K562 (cell line): ENCODE data around the gene NF2. TPM values are rescaled to one million over a fixed set of nuclear protein-coding genes. Genes with fewer than 3 reads are reported as not detected.
A peak's percentile ranks its signal among the peaks of the same experiment; 100 is the strongest.

Source experiments
- ARID1B ChIP-seq: fragments of 450-650 bp; IDR thresholded peaks from 2 replicates; pipeline ENCODE4 v1.6.1; 2016; ENCODE audit warnings: antibody characterized with exemption, mild to moderate bottlenecking, inconsistent platforms
- CAMTA2 ChIP-seq: fragments of 250-450 bp; sonication (Bioruptor Pico); conservative IDR thresholded peaks from 2 replicates; pipeline ENCODE4 v1.5.1; 2022
- CTBP1 ChIP-seq: fragments of 450-650 bp; IDR thresholded peaks from 2 replicates; pipeline ENCODE4 v1.6.1; 2016; ENCODE audit warnings: borderline replicate concordance
- FOXA3 ChIP-seq, 2 experiments: fragments of 450-650 bp in 1 of 2; sonication (generic) in 1 of 2; formaldehyde crosslinking; IDR thresholded peaks in 1 of 2; conservative IDR thresholded peaks in 1 of 2; 2 replicates each; pipeline versions ENCODE4 v1.4.0 to v1.8.0; 2020 to 2022; ENCODE audit warnings: mild to moderate bottlenecking in 2 of 2, missing genetic modification reagents in 1 of 2
- JUN ChIP-seq, 2 experiments: sonication (generic) in 1 of 2; formaldehyde crosslinking in 1 of 2; IDR thresholded peaks; 2 replicates each; pipeline versions ENCODE4 v1.6.1 to v1.8.0; 2012 to 2022; ENCODE audit warnings: borderline replicate concordance in 2 of 2, mild to moderate bottlenecking in 2 of 2, improper control_type of control experiment in 1 of 2, low read depth in 1 of 2, low read length in 1 of 2, missing genetic modification reagents in 1 of 2
- NCOA2 ChIP-seq, 2 experiments: fragments of 450-650 bp; IDR thresholded peaks; 2 replicates each; pipeline ENCODE4 v1.6.1; 2018; ENCODE audit warnings: mild to moderate bottlenecking in 2 of 2, moderate library complexity in 1 of 2; ENCODE audit not compliant: partially characterized antibody in 2 of 2
- POLR2AphosphoS5 ChIP-seq: IDR thresholded peaks from 2 replicates; pipeline ENCODE4 v1.6.1; 2011; ENCODE audit warnings: mild to moderate bottlenecking, low read depth, low read length, moderate library complexity; ENCODE audit not compliant: control insufficient read depth, insufficient read depth
- SUPT5H ChIP-seq: fragments of 450-650 bp; IDR thresholded peaks from 2 replicates; pipeline ENCODE4 v1.6.1; 2016
- TAL1 ChIP-seq: fragments of 450-650 bp; IDR thresholded peaks from 2 replicates; pipeline ENCODE4 v1.6.1; 2016; ENCODE audit warnings: mild to moderate bottlenecking
- XRCC3 ChIP-seq: fragments of 450-650 bp; IDR thresholded peaks from 2 replicates; pipeline ENCODE4 v1.6.1; 2017; ENCODE audit warnings: mild to moderate bottlenecking, moderate library complexity
- XRCC5 ChIP-seq: fragments of 200-400 bp; formaldehyde crosslinking; IDR thresholded peaks from 2 replicates; pipeline ENCODE4 v1.6.1; 2017; ENCODE audit warnings: low read depth, mild to moderate bottlenecking, low read length
- ZNF354B ChIP-seq: fragments of 250-450 bp; sonication (Bioruptor Pico); IDR thresholded peaks from 2 replicates; pipeline ENCODE4 v1.4.0; 2020
- ZNF384 ChIP-seq: IDR thresholded peaks from 2 replicates; pipeline ENCODE4 v1.6.1; 2012; ENCODE audit warnings: low read depth, low read length, improper control_type of control experiment
- ZNF431 ChIP-seq: sonication (generic); formaldehyde crosslinking; IDR thresholded peaks from 2 replicates; pipeline ENCODE4 v1.8.0; 2022; ENCODE audit warnings: mild to moderate bottlenecking, missing genetic modification reagents
- ZNF79 ChIP-seq: fragments of 250-450 bp; sonication (Bioruptor Pico); IDR thresholded peaks from 2 replicates; pipeline ENCODE4 v1.4.0; 2020; ENCODE audit warnings: low read depth, mild to moderate bottlenecking, moderate library complexity
- polyA plus RNA-seq, 8 experiments: library from polyadenylated mRNA; depleted of rRNA in 4 of 8; stranded (reverse) in 5 of 8; unstranded in 3 of 8; fragments of >200 nt; fragmentation: Nextera tagmentation in 2 of 8; fragmentation: Illumina TruSeq in 1 of 8; extraction: Ambion mirVana in 2 of 8; extraction: Trizol in 1 of 8; gene quantifications; 2 replicates each; pipeline versions ENCODE4 v1.2.1 to v1.2.3, GENCODE V29; 2011 to 2014; ENCODE audit warnings: inconsistent platforms in 1 of 8, missing spikeins in 1 of 8
- total RNA-seq, 7 experiments: library from RNA; depleted of rRNA in 6 of 7; stranded (reverse); fragments of >200 nt in 6 of 7; fragmentation: Illumina TruSeq in 2 of 7; extraction: Trizol in 2 of 7; gene quantifications; 2 replicates each; pipeline versions ENCODE4 v1.2.1 to v1.2.3, GENCODE V29; 2011 to 2021; ENCODE audit warnings: low replicate concordance in 1 of 7
- TF ChIP-seq, protein P1 (sequence below): fragments of 450-650 bp; formaldehyde crosslinking; IDR thresholded peaks from 2 replicates; pipeline ENCODE4 v1.4.0; 2020; ENCODE audit warnings: mild to moderate bottlenecking, moderate library complexity
- TF ChIP-seq, protein P2 (sequence below): fragments of 450-650 bp; formaldehyde crosslinking; IDR thresholded peaks from 2 replicates; pipeline ENCODE4 v1.4.0; 2020; ENCODE audit warnings: mild to moderate bottlenecking, moderate library complexity
- TF ChIP-seq, protein P3 (sequence below): fragments of 250-450 bp; sonication (Bioruptor Pico); IDR thresholded peaks from 2 replicates; pipeline ENCODE4 v1.8.0; 2022; ENCODE audit warnings: inconsistent platforms
- TF ChIP-seq, protein P4 (sequence below), 3 experiments: fragments of 200-800 bp in 1 of 3; fragments of 250-450 bp in 1 of 3; fragments of 450-650 bp in 1 of 3; sonication (Bioruptor Pico) in 1 of 3; sonication (Bioruptor generic) in 1 of 3; formaldehyde crosslinking in 1 of 3; IDR thresholded peaks; 2 replicates each; pipeline versions ENCODE4 v1.6.1 to v1.8.0; 2016 to 2022; ENCODE audit warnings: mild to moderate bottlenecking in 2 of 3, missing genetic modification characterization in 2 of 3, missing compliant biosample characterization in 1 of 3, moderate library complexity in 1 of 3

Gene NF2
- total and polyA plus RNA-seq, 9 of the 15 experiments (the other 6 are each of a cell fraction or from before 2014, with no cell fraction given): 2.2 to 32.5 (median 15.2) TPM

DNA sequence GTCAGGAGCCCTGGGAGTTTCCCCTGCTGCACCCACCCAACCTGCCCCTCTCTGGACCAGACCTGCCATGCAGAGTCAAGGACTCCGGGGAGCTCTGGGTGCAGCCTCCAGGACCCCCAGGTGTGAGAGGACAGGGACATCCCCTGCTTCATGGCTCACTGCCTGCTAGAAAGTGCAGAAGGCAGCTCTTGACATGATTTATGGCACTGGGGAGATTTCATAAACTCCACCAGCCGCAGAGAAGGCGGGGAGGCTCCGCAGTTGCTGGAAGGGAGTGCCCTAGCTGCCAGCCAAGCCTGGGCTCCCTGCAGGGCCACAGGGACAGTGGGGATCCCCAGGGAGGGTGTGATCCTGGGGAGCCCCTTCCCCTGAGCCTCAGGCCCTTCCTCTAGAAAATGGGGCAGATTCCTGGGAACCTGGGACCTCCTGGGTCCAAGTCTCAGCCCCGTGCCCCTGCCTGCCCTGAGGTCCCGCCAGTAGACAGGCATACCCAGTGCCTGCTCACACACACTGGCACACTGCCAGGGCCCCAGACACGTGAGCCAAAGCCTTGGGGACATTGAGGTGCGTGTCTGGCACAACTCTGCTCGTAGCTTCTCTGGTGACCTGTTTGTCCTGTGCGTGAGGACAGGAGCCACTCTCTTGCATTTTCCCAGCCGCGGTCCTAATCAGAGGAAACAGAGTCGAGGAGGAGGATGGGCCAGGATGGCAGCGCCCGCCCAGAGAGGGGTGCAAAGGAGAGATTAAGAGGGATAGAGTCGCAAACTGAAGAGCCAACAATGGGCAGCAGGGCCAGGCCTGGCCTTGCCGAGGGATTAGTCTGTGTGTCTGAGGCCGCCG, 130.1 kb downstream of the NF2 start (continued):
- TF ChIP-seq, protein P1, sequence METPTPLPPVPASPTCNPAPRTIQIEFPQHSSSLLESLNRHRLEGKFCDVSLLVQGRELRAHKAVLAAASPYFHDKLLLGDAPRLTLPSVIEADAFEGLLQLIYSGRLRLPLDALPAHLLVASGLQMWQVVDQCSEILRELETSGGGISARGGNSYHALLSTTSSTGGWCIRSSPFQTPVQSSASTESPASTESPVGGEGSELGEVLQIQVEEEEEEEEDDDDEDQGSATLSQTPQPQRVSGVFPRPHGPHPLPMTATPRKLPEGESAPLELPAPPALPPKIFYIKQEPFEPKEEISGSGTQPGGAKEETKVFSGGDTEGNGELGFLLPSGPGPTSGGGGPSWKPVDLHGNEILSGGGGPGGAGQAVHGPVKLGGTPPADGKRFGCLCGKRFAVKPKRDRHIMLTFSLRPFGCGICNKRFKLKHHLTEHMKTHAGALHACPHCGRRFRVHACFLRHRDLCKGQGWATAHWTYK (CRISPR knock-in tag): no peak
- TF ChIP-seq CAMTA2: no peak
- no peak for TF ChIP-seq ZNF384
- TF ChIP-seq, protein P2, sequence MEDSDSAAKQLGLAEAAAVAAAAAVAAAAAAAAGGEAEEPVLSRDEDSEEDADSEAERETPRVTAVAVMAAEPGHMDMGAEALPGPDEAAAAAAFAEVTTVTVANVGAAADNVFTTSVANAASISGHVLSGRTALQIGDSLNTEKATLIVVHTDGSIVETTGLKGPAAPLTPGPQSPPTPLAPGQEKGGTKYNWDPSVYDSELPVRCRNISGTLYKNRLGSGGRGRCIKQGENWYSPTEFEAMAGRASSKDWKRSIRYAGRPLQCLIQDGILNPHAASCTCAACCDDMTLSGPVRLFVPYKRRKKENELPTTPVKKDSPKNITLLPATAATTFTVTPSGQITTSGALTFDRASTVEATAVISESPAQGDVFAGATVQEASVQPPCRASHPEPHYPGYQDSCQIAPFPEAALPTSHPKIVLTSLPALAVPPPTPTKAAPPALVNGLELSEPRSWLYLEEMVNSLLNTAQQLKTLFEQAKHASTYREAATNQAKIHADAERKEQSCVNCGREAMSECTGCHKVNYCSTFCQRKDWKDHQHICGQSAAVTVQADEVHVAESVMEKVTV (CRISPR knock-in tag): no peak
- TF ChIP-seq, protein P3, sequence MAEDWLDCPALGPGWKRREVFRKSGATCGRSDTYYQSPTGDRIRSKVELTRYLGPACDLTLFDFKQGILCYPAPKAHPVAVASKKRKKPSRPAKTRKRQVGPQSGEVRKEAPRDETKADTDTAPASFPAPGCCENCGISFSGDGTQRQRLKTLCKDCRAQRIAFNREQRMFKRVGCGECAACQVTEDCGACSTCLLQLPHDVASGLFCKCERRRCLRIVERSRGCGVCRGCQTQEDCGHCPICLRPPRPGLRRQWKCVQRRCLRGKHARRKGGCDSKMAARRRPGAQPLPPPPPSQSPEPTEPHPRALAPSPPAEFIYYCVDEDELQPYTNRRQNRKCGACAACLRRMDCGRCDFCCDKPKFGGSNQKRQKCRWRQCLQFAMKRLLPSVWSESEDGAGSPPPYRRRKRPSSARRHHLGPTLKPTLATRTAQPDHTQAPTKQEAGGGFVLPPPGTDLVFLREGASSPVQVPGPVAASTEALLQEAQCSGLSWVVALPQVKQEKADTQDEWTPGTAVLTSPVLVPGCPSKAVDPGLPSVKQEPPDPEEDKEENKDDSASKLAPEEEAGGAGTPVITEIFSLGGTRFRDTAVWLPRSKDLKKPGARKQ (CRISPR knock-in tag): no peak
- no peak for TF ChIP-seq JUN (IDR thresholded peaks at IDR 0.05; ENCODE audit: borderline replicate concordance, low read depth, low read length)
- no peak for TF ChIP-seq JUN (CRISPR knock-in tag; IDR thresholded peaks at IDR 0.05; ENCODE audit: borderline replicate concordance)
- TF ChIP-seq NCOA2 (IDR thresholded peaks at IDR 0.05; ENCODE audit: partially characterized antibody in 2 of 2): no peak
- TF ChIP-seq XRCC5: no peak
- TF ChIP-seq, protein P4, sequence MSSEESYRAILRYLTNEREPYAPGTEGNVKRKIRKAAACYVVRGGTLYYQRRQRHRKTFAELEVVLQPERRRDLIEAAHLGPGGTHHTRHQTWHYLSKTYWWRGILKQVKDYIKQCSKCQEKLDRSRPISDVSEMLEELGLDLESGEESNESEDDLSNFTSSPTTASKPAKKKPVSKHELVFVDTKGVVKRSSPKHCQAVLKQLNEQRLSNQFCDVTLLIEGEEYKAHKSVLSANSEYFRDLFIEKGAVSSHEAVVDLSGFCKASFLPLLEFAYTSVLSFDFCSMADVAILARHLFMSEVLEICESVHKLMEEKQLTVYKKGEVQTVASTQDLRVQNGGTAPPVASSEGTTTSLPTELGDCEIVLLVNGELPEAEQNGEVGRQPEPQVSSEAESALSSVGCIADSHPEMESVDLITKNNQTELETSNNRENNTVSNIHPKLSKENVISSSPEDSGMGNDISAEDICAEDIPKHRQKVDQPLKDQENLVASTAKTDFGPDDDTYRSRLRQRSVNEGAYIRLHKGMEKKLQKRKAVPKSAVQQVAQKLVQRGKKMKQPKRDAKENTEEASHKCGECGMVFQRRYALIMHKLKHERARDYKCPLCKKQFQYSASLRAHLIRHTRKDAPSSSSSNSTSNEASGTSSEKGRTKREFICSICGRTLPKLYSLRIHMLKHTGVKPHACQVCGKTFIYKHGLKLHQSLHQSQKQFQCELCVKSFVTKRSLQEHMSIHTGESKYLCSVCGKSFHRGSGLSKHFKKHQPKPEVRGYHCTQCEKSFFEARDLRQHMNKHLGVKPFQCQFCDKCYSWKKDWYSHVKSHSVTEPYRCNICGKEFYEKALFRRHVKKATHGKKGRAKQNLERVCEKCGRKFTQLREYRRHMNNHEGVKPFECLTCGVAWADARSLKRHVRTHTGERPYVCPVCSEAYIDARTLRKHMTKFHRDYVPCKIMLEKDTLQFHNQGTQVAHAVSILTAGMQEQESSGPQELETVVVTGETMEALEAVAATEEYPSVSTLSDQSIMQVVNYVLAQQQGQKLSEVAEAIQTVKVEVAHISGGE (CRISPR knock-in tag; IDR thresholded peaks at IDR 0.05): no peak
- TF ChIP-seq ZNF354B (CRISPR knock-in tag): no peak
- no peak for TF ChIP-seq ZNF431
- peak; percentile 75 for TF ChIP-seq ARID1B
- TF ChIP-seq SUPT5H: no peak
- 0 out of 2 replicates have a peak, but pooled peaks have one; percentile 33 for TF ChIP-seq POLR2AphosphoS5
- TF ChIP-seq ZNF79 (CRISPR knock-in tag): no peak
- peak; percentile 73 for TF ChIP-seq TAL1
- TF ChIP-seq FOXA3 (CRISPR knock-in tag; conservative IDR thresholded peaks at IDR 0.05 in 1 of 2, IDR thresholded peaks at IDR 0.05 in 1 of 2): no peak
- TF ChIP-seq XRCC3: no peak
- TF ChIP-seq CTBP1: no peak
